GM12875 (cell line): ENCODE data around the gene CLIC5.

ENCODE experiments used
- H3K4me3 ChIP-seq: one replicate; pipeline ENCODE4 v1.5.1; 2011; ENCODE audit warnings: low read depth, low read length, control low read depth
- TF ChIP-seq, protein P1 (sequence below): IDR thresholded peaks from 2 replicates; pipeline ENCODE4 v1.5.1; 2011; ENCODE audit warnings: low read depth, mild to moderate bottlenecking, control low read depth, inconsistent platforms, low read length, moderate library complexity, borderline replicate concordance; ENCODE audit not compliant: insufficient read depth

The CLIC5 gene

DNA sequence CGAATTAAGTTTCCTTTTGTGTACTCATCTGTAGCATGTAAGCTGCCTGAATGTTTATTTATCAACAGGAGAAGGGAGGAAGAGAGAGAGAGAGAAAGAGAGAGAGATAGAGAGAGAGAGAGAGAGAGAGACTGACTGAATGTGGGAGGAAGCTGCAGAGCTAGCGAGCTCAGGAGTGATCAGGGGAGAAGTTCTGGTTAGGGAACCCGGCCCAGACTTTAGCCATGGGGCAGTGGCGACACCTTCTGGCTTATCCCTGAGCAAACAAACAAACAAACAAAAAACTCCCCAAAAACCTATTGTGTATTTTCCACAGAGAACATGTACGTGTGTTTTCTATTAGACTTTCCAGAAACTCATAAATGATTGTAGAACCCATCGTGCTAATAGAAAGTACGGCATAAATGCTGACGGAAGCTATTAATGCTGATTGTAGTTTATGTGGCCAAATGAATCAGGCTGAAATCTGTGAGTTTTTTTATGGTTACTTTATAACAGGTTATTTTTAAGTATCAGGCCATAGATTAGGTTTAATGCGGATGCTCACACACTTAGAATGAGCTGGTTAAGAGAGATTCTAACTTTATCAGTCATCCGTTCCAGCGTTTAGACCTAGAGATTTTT is 92.8 kb downstream of the CLIC5 start:
- TF ChIP-seq, protein P1, sequence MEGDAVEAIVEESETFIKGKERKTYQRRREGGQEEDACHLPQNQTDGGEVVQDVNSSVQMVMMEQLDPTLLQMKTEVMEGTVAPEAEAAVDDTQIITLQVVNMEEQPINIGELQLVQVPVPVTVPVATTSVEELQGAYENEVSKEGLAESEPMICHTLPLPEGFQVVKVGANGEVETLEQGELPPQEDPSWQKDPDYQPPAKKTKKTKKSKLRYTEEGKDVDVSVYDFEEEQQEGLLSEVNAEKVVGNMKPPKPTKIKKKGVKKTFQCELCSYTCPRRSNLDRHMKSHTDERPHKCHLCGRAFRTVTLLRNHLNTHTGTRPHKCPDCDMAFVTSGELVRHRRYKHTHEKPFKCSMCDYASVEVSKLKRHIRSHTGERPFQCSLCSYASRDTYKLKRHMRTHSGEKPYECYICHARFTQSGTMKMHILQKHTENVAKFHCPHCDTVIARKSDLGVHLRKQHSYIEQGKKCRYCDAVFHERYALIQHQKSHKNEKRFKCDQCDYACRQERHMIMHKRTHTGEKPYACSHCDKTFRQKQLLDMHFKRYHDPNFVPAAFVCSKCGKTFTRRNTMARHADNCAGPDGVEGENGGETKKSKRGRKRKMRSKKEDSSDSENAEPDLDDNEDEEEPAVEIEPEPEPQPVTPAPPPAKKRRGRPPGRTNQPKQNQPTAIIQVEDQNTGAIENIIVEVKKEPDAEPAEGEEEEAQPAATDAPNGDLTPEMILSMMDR: peak; percentile 69
- H3K4me3 ChIP-seq: no peak overlapping the region

DNA sequence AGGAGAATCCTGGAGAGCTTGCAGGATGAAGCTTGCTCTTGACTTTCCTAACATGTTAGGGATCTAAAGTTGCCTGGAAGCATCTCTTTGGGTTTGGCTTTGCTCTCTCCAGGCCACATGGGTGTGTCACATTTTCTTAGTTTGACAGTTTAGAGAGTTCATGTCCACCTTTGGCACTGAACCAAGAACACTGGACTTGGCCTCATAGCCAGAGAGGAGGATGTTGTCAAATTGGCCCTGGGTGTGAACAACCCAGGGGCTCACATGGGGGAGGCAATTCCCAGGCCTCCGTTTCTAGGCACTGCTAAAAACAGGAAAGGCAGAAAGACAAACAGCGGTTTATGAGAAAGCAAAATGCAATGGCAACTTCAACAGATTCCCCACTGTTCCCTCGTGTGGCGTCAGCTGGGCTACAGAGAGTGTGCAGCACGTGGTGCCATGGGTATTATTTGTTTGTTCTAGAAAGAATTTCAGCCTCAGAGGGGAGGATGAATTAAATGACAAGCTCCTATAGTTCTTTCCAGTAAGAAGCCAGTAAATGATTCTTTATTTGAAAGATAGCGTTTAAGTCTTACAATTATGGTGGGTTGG is 93.9 kb downstream of the CLIC5 start:
- H3K4me3 ChIP-seq: no peak overlapping the region
- TF ChIP-seq, protein P1: no peak

DNA sequence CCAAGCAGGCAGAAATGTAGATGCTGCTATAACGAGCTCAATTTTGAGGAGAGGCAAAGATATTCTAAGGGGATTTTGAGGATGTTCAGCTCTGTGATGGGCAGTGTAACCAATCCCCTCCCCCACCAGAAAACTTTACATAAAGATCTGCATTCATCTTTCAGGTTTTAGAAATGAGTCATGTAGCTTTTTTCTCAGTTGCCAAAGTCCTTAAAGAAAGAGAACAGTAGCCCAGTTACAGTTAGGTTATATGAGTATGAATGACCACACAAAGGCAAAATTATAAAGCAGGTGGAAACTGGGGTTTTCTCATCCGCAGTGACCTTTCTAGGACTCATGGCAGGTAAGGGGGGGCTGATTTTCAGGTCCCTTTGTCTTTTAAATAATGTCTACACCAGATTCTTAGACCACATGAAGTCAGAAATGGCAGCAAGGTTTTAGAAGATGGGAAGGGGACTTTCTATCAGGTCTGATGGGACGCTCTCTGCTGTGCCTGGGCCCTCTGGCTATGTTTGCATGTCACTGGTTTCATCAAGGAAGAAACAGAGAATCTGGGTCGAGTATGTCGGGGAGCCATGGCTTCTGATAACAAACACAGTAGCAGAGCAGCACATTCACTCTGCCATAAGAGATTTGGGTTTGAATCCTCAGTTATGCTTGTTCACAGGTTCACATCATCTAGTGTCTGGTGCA is 94.7 kb downstream of the CLIC5 start:
- H3K4me3 ChIP-seq: no peak overlapping the region
- TF ChIP-seq, protein P1: no peak

DNA sequence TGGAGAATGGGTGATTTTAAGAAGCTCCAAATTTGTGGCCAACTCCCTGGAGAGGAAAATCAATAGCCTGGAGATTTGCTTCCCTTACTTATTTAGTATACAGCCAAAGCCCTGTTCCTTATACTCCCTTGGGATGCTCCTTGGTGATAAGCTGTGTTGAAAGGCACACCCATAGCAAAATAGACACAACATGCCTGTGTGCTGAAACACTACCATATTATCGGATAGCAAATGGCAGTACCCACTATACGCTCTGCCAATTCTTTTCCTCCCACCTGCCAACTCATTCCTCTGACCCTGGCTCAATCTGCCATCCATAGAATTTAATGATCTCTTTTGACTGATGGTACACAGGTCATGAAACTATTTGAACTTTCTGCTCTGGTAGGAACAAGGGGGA is 98.2 kb downstream of the CLIC5 start:
- TF ChIP-seq, protein P1: no peak
- no peak overlapping the region for H3K4me3 ChIP-seq

DNA sequence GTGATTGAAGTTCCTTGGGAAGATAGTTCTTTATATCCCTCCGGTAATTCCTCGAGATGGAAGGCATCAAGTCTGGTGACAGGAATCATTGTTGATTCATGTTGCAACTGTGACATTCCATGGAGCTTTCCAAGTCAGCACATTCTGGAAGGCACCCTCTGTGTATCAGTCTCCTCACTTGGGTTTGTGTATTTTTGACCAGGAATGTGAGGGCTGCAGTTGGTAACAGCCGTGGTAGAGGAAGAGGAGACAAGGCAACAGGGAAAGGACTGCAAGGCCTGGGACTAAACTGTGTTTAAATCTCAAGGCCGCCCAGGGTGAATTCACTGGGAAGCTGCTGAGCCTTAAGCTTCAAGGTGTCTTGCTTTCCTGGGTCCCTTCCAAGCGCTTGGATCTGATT is 99.0 kb downstream of the CLIC5 start:
- H3K4me3 ChIP-seq: no peak overlapping the region
- TF ChIP-seq, protein P1: no peak

DNA sequence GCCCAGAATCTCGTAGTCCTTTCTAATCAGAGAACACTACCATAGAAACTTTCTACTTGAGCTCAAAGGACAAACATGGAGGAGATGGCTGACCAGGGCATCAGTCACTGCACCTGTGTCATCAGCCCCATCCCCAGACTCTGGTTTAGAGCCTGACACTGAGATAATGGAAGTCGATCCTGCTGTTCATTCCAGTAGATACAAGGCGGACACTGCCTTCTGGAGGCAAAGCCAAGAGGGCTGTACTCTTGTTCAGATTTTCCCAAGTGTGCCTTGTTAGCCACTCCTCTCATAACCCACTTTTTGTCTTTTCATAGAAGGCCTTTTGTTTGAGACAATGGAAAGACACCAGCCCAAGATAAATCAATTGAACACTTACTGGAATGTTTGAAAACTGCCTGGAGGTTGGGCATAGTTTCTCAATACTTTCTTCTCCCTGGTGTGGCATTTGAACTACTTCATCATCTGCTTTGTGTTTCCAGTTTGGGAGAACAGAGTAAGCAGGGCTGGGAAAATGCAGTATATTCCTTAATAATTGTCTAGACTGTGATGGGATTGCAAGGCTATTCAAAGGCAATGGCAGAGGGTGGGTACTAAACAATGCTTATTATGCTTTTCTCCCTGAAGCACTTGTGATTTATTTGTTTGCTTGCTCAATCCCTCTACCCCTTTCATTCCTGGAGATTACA is 99.7 kb downstream of the CLIC5 start:
- TF ChIP-seq, protein P1: no peak
- H3K4me3 ChIP-seq: no peak overlapping the region
